HS-5 (cell line): ENCODE measurements around the gene PTTG1IP.

ENCODE experiments used
- DNase-seq: peaks from one replicate; pipeline ENCODE4 v3.0.0-alpha.2; 2012; ENCODE audit warnings: low read depth

Gene PTTG1IP

GRCh38 chr21:44908908-44909307, 35.4 kb upstream of the PTTG1IP start:
- no peak for DNase-seq

DNA sequence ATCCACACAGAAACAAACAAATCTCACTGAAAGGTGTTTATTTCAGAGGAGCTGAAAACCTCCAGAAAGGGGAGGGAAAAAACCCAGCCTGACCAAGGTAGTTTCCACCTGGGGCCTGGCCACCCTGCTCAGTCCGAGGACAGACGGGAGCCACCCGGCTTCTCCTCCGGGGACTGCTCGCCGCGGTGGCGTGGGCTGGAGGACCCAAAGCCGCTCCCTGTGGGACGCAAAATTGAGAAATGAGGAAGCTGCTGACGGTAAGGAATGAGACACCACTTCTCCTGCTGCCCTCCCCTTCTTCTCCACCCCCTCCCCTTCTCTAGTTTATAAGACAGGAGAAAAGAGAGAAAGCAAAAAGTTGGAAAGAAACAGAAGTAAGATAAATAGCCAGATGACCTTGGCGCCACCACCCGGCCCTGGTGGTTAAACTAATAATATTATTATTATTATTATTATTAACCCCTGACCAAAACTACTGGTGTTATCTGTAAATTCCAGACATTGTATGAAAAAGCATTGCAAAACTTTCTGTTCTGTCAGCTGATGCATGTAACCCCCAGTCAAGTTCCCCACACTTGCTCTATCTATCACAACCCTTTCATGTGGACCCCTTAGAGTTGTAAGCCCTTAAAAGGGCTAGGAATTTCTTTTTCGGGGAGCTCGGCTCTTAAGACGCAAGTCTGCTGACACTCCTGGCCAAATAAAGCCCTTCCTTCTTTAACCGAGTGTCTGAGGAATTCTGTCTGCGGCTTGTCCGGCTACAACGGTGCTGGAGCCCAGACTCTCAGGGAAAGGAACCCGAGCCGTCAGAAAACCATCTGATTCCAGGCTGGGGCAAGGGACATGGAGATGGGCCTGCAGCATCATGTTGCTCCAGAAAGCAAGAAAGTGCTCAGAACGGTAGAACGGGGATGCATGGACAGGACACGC, 34.7 kb upstream of the PTTG1IP start:
- DNase-seq = no peak

- DNase-seq = no peak
Observed at GRCh38 chr21:44907225-44907965, 33.9 kb upstream of the PTTG1IP start.

DNA sequence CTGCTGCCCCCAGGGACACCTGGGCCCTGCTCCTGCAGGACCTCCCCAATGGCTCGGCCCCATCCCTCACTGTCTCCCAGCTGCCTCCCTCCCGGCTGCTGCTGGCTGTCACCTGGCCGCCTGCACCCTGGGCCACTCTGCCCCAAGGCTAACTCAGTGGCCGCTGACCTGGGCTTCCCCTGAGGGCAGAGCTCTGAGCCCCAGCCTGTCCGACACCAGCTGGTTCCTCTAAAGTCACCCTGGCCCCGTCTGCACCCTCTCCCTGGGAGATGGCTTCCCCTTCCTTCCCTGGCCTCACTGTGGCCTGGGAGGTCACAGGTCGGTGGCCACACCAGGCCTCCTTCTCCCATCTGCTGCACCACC, 32.2 kb upstream of the PTTG1IP start:
- DNase-seq = no peak

GRCh38 chr21:44905016-44905727, 31.7 kb upstream of the PTTG1IP start:
- DNase-seq = no peak

GRCh38 chr21:44904141-44904923, 30.8 kb upstream of the PTTG1IP start:
- no peak for DNase-seq

DNA sequence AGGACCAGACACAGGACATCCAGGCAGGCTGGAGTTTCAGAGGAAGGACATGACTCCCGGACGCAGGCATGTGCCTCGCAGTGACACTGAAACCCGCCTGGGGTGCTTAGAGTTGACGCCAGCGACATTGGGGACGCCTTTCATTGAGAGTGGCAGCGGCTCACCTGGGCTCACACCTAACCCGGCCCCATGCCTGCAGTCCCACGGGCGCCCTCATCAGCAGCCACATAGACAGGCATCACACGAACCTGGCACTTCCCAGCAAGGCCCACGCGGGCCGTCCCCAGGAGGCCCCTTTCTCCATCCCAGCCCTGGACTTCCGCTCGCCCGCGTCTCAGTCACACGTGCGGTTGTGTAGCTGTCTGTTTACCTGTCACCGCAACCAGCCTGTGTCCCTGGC, 30.2 kb upstream of the PTTG1IP start:
- DNase-seq = no peak

DNA sequence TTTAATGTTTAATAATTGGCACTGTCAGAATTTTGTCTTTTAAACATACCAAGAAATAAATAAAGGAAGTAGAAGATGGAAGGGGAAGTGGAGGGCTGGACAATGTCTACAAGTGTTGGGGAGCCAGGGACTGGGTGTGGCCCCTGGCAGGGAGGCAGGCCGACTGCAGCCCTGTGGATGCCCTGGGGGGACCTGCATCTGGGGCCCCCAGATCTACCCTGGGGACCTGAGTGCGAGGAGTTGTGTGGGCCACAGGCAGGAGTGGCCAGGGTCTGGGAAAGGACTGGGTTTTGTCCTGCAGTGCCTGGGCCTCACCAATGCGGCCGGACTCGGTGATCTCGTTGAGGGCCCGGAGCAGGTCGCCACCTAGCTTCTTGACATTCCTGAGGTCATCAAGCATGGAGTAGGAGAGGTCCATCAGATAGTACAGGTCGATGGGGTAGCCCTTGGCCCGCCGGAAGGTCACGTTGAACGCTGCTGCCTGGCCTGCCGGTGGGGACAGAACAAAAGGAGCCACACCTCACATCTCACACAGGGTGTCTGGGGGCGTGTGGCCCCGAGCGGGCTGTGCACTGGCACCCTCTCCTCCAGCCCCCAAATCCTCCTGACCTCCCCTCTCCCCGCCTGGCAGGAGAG, 29.7 kb upstream of the PTTG1IP start:
- no peak for DNase-seq

GRCh38 chr21:44902268-44903049, 29.0 kb upstream of the PTTG1IP start:
- no peak for DNase-seq

- DNase-seq = no peak
Observed at GRCh38 chr21:44901391-44902074, 28.0 kb upstream of the PTTG1IP start.

DNA sequence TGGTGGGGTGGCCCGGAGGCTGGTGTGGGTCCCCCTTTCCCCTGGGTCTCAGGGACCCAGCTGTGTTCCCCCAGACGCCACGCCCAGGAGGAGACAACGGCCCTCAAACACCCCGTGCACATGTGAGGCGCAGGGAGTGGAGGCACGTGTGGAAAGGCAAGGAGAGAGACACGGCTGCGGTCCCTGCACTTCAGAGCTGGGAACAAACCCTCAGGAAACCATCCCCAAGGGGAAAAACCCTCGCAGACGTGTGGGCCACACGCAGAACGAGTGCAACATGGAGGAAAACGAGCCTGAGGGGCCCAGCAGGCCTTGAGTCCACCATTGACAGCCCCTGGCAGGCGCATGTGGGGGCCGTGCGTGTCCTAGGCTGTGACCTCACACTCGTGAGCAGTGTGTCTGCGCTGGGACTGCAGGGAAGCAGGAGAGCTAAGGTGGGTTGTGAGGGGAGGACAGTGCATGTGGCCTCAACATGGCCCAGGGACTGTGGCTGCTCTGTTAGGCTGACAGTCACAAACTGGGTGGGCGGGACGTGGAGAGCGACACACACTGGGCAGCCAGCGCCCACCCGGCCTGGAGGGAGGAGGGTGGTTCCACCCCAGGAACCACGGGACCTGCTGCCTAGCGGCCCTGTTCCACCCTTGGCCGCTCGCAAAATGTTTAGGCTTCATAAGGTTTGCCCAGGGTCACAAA, 27.2 kb upstream of the PTTG1IP start:
- no peak for DNase-seq

GRCh38 chr21:44899768-44900558, 26.5 kb upstream of the PTTG1IP start:
- no peak for DNase-seq

DNA sequence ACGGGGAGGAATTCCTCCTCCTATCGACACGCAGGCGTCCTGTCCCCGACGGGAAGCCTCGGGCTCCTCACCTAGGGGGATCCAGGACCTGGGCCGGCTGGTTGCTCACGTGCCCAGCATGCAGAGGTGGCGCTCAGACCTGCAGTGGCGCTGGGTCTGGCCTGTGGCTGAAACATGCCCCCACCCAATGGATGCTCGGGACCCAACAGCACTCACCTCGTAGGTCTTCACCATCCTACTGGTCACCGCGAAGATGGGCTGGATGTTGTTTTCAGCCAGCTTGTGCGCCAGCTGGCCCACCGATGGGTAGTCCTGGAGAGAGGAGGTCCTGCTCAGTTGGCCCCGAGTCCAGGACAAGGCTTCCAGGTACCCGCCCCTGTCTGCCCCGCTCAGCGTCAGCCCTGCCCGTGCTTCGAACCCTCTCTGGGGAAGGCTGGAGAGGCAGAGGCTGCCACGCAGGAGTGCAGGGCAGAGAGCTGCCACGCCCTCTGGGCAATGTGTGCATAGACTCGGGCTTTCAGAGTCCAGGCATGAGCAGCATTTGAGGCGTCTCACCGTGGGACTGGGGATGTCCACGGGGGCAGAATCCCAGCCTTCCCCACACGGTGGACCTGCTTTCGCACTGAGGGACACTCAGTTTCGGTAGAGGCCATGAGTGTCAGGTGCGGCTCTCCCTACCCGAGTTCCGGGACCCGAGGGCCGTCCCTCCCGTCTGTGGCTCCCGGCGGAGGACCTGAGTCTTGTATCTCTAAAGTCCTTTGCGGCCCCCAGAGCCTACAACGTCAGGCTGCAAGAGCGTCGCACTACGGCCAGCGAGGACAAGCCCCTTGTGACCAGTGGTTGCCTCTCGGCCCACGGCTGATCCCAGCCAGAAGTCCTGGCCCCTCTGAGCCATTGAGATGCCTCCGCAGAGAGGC, 25.6 kb upstream of the PTTG1IP start:
- no peak for DNase-seq

- no peak for DNase-seq
Observed at GRCh38 chr21:44898011-44898488, 24.6 kb upstream of the PTTG1IP start.

GRCh38 chr21:44897326-44898010, 24.0 kb upstream of the PTTG1IP start:
- no peak for DNase-seq

- no peak for DNase-seq
Observed at GRCh38 chr21:44896561-44897286, 23.2 kb upstream of the PTTG1IP start.
